DMS 273 treated with DMSO at 0.1 percent for 48 hours (cell line): ENCODE measurements around the gene COA1.

ENCODE experiments used
- DNase-seq: peaks from one replicate; lab custom pipeline; 2025; lab: John Stamatoyannopoulos, UW

COA1 gene

DNA sequence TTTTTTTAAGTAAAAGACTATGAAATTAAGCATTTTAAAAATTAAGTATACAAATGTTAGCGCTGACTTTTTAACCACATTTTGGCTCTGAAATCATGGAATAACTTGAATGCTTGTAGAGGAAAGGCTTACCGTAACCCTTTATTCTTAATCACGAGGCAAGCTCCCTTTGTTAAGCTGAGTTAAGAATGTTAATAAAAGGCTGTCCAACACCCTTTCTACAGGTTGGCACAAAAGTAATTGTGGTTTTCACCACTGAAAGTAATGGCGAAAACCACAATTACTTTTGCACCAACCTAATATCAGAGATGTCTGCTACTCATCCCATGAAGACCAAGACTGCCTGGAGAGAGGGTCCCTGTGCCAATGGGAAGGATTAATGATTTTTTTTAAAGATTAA lies 75.9 kb downstream of the COA1 start:
- DNase-seq: no peak

DNA sequence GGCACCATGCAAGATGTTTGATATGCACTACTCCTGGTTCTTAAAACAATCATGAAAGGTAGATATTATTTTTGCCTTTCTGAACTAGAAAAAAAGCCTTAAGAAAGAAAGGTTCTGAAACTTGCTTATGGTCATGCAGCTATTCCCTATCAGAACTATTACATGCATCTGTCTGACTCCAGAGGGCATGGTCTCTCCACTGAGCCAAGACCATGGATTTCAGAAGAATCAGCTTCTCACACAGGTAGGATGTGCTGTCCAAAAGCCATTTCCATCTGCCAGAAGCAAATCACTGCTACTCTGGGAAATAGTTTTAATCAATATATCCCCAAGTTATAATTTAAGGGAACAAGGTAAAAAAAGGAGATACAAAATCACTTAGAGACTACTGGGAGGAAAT lies 77.0 kb downstream of the COA1 start:
- DNase-seq: no peak

DNA sequence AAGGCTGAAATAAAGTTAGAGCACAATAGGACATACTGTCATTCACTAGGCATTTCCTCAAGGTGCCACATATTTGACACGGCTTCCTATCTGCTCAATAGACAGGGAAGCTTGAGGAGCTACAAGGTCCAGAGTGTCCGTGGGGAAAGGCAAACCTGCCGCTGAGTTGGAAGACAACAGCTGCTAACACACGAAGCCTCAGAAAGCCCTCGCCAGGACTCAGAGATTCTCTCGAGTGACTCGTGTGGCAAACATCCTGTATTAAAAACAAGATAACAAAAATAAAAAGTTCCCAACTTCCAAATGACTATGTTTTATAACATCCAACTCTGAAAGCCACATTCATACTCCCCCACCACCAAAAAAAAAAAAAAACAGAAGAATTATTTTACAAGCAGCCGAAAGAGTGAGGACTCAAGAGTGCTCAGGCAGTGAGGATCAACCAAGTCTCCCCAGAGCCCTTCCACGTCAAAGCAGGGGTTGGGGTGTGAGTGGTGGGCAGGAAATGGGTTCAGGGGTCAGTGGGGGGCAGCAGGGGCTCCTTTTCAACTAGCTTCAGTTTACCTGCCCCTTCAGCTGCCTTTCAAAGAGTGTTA lies 78.8 kb downstream of the COA1 start:
- no peak for DNase-seq

DNA sequence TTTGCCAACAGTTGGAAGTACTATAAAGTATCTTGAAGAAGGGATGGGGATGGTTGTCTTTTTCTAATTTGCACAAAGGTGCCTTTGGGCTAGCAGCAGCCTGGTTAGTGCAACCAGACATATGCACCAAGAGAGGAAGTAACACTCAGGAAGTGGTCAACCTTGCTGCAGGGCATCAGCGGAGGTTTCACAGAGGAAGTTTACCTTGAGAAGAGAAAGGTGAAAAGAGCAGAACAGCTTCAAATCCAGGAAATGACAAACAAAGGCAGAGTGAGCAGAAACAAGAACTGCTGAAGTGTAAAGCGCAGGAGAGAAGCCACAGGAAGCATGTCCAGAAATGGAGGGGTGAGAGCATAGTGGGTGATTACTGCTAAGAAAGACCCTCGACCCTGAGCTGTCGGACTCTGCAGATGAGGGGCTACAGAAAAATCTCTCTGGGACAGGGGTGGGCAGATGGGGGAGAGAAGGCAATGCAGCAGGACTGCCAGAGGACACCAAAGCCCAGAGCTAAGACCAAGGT lies 79.5 kb downstream of the COA1 start:
- DNase-seq: no peak

DNA sequence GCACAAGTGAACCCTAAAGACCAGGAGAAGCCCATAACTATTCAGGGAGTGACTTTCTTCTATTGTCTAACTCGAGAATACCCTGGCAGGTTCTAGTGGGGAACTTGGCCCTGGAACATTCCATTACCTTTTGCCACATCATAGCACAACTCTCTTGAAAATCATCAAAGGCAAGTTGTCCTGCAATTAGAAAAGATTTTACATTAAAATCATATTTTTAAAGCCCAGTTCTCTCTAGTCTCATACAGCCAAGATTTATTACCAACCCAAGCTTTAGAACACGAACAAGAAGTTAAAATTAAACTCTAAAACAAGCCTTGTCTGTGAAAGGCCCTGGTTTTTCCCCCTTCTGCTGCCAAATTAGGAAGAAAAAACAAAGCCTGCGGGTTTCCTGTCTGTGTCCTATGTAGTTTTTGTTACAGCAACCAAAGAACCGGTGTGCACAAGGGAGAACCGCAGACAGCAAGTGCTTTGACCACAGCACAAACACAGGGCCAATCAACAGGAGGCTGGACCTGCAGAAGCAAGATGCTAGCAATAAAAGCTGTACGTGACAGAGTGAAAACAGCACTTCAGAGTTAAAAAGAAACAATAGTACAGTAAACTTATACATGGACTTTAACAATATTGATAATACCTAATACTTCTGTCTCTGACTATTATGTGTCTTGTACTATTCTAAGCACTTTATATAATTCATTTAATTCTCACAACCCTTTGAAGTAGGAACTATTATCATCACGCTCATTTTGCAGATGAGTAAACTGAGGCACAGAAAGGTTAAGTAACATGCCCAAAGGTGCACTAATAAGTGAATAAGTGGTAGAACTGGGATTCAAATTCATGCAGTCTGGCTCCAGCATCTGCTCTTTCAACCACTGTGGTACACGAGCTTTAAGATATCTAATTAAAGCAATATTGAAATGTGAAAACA lies 80.6 kb downstream of the COA1 start:
- DNase-seq: no peak

DNA sequence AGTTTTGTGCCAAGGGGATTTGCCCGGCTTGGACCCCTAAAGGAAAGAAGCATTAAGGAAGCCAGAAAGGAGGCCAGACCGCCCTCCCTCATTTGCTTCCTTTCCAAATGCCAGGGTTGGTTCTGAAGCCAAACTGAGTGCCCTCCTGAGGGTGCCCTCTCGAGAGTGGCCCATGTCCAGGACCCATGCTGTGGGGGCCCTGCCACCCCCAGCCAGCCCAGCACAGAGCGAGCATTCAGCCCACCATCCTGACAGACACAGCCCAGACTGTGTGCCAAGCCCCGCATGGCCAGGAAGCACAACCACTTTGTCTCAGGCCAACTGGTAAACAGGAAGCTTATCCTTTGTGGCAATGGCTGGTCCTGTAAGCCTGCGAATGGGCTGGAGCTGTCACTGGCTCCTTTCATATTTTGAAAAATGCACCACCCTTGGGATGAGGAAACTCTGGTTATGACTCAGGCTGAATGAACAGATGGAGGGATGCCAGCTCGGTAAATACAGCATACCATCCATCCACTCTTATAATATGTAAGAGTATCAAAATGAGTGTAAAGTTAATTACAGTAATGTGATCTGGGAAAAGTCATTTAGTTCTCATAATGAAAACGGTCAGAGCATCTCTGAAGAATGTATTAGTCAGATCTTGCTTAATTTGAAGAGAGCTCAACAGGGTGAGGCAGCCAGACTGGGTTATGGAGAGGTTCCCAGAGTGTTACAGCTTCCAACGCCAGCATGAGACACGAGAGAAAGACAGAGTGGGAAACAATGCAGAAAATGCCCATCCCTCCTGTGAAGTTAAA lies 81.5 kb downstream of the COA1 start:
- DNase-seq: peak; percentile 56

DNA sequence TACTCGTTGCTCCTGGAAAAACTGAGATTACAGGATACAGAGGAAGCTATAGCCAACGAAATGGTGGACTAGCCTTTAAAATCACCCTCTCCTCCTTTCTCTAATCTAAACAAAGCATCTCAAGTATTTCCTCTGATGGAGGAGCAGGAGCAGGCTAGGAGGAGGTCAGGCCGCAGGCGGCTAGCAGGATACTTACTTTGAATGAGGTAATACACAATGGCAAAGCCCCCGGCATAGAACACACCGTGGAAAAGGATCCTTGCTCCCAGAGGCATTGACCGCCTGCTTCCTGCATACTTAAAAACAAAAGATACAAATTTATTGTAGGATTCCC lies 82.0 kb downstream of the COA1 start:
- no peak for DNase-seq

DNA sequence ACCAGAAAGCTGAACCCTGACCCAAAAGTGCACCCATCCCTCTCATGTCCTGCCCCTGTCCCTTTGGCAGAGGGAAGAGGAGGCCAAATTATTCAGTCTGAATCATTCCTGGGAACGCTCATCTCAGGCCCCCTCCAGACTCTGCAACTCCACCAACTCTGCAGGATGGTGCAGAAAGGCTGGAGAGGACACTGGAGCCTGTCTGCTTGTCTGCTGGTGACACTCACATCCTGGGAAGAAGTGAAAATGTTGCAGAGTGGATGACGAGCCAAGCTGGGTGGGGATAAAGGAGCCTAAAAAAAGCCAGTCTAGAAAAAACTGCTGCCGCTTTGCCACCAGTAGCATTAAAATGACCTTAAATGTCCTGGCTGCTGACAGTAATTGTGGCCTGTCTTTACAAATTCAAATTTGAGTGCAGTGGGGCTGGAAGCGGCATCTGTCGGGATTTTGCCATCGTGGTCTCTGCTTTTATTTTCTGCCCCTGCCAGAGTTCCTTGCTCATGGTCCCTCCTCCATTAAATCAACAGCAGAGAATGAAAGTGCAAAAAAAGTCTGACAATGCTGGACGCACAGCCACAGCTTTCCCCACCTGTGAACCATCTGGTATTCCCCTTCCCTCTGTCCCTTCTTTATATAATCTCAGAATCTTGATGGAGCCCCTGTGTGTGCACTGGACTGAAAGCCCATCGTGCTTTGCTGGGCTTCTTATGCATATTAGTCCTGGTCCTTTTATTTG lies 82.6 kb downstream of the COA1 start:
- peak; percentile 17 for DNase-seq

DNA sequence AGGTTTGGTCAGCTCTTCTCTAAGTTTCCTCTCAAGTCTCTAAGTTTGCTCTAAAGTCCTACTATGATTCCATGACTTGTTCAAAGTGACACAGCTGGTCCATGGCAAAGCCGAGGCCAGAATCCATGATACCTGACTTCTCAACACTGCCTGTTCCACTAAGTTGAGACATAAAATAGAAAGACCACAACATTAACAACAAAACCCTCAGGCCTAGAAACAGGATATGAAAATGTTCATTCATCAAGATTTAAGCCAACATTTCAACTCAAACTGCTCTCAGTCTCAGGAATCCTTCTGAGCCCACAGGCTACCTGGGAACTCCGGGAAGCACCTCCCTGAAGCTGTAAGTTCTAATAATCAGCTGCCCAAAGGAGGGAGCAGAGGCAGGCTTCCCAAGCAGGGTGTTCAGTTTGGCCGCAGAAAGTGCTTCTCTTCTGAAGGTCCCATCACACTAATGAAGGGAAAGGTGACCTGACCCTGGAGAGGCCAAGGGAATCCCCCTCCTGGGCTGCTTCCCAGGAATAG lies 83.6 kb downstream of the COA1 start:
- DNase-seq: no peak

DNA sequence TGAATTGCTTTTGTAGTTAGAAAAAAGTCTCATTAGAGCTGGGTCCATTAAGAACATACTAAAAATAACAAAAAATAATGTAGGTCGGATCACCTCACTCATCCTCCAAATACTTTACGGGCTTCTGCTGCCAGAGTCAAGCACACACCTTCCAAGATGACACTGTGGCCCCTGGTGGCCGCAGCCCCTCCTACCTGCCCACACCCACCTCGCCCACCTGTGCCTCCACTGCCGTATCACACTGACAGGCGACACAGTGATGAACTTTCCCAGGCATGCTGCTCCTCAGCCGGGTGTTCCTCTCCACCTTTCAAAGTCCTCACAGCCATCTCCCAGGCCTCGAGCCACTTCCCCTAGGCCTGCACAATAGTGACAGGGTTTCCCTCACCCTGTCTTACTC lies 85.5 kb downstream of the COA1 start:
- no peak for DNase-seq

DNA sequence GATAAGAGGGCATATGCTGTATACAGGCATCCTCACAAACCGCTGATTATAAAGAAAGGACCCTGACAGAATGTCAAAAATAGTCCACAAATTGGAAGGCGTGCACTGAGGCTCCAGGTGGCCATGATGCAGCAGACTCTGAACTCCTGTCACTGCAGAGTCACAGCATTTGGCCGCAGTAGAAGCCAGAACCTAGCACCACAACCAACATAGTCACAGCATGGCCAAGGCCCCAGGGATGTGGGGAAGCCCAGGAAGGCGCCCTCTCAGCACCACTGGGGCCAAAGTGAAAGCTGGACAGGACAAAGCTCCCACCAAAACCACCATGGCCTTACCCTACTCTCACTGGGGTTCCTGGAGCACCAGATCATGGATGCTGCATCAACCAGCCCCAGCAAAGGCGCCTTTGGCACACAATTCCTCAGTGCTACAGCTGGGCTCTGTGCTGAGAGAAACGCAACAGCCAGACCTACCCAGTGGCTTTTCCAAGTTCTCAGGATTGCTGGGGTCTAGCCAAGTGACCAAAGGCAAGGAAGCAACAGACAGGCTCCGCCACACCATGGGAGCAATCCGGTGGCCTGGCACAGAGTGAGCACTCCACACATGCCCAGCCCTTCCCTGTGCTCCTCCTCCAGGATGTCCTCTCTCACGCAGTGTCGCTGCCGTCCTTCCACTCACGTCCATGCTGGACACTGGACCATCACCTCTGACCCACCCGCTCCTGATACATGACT lies 86.3 kb downstream of the COA1 start:
- DNase-seq: no peak

DNA sequence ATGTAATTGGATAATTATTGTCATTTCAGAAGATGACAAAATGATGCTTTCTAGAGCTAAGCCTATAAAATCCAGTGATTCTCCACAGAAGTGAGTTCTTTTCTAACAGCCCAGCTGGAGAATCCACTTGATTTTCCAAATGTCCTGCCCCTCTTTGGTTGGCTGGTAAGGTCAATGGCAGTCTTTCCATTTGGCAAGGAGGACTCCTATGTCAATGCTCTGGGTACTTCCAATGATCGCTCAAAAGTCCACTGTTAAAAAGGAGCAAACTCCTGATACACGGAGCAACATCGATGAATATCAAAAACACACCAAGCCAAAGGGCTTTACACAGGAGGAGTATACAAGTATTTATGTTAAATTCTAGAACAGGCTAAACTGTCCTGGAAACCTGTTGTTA lies 88.6 kb downstream of the COA1 start:
- DNase-seq: no peak

DNA sequence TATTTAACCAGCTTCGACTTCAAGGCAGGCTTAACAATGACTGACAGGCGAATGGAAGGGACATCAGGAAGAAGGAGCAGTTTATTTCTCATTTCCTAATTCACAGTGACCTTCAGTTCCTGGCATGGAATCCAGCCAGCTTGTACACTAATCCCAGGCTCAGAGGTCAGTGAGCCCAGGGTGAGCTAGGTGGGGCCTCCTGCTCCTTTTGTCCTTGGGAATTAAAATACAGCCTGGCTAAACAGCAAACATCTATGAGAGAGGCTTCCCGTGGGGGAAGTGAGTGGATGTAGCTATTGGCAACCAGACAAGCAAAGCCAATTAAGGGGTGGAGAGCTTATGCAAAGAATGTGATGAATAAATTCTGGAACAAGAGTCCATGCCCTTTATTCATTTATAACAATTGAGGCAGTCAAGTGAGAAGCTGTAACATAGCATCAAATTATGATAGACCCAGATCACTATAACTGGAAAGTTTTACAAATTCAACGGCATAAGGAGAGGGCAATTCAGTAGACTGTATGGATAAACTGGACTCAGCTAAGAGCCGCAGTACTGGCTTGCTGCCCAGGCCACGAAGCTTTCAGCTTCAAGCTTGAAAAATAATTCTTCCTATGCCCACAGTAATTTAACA lies 89.3 kb downstream of the COA1 start:
- DNase-seq: peak; percentile 31

DNA sequence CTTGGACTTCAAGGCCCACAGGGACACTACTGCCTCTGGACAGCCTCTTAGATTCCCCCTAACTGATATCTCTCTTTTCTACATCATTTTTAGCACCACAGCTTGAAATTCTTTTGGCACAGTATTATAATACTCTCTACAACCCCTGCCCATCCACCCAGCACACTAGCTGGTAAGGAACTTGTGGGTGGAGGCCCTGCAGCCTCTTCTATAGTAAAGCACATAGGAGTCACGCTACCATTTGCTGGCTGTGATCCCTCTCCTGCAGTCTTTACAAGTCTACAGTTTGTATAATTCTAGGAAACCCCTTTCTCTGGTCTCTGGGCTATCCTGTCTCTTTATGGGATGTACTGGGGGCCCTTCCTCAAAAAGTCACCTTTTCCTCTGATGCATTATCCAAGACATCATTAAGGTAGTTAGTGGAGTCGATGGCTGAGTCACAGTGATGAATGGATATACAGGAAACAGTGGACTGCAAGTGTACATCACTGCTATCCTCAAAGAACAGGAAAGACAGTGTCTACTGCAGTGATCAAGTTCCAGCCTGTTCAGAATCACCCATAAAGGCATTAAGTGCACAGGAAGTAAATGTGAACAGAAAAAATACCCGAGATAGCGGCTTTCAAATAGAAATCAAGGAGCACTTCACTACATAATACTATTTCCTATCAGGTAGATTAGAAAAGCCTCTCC lies 92.1 kb downstream of the COA1 start:
- DNase-seq: no peak

DNA sequence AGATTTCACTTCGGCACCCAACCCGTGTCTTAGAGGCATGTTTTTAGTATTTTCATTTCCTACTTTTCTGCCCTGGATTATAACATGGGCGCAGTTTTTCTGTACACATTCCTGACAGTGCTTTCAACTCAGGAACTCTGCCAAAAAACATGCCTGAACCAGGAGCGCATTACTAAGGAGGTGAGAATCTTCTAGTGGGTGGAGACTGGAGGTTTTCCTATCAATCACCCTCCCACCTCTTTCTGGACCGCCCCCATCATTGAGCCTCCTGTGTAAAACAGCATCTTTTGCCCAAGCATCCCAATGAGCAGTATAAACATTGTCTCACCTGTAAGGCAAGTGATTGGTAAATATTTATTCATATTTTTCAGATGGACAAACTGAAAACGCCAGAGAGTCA lies 93.2 kb downstream of the COA1 start:
- DNase-seq: no peak

DNA sequence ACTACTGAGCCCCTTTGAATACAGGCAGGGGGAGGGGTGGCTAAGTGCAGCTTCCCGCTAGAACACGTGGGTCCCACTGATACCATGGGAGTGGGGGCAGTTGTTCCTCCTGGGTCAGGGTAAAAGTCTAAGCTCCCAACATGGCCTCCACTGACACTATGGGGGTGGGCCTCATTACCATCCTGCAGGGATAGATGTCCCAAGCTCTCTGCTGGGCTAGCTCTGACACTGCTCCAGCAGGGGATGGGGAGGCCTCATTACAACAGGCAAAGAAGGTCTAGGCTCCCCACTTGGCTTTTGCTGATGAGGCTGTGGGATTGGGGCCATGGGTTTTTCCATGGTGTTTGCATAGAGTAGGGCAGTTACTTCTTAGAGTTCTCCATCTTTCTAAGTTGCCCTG lies 94.9 kb downstream of the COA1 start:
- no peak for DNase-seq

DNA sequence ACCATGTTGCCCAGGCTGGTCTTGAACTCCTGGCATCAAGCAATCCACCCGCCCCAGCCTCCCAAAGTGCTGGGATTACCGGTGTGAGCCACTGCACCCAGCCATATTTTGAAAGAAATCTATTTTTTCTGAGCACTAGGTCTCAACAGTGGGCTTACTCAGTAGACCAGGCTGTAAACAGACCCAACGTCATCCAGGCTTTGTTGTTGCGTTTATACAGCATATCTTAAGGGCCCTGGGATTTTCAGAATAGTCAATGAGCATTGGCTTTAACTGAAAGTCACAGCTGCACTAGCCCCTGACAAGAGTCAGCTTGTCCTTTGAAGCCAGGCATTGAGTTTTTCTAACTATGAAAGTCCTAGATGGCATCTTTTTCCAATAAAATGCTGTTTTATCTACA lies 96.6 kb downstream of the COA1 start:
- DNase-seq: no peak

DNA sequence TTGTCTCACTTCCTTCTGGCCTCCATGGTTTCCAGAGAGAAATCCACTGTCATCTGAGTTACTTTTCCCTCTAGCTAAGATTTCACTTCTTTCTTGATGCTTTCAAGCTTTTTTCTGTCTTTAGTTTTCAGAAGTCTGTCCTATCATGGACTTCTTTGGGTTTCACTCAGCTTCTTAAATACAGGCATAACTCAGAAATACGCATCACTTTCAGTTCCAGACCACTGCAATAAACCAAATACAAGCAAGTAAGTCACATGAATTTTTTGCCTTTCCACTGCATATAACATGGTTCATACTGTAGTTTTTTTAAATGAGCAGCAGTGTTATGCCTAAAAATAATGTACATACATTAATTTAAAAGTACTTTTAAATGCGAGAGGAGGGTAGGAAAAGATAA lies 97.8 kb downstream of the COA1 start:
- DNase-seq: no peak

DNA sequence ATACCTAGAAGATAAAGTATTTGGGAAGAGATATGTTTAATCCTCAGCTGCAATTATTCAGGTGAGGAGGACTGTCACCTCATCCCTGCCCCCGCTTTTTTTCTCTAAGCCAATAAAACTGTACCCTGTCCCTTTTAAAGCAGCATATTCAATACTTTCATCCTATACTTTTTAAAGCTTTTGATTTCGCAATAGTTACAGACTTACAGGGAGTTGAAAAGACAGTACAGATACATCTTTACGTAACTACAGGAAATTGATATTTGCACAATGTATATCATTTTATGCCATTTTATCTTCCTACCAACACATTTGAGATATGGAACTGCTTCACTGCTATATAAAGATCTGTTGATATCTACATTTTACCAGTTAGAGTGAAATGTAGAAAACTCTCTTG lies 98.8 kb downstream of the COA1 start:
- no peak for DNase-seq

DNA sequence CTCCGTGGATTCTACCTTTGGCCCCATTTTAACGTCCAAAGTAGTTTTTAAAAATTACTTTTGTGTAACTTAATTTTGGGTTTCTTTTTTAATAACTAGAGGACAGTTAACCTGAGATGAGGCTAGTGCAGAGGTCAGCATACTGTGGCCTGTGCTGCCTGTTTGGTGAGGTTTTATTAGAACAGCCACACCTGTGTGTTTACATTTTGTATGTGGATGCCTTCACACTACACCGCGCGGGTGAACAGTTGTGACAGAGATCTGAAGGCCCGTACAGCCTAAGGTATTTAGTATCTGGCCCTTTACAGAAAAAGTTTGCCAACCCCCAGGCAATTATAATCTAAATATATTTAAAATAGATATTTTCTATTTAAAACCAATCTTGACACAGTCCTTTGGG lies 99.5 kb downstream of the COA1 start:
- DNase-seq: no peak
